OCI-LY1 (cell line): ENCODE data around the gene COA4.

Source experiments
- H2AFZ ChIP-seq: fragments of 200-600 bp; sonication (generic), shearing (Covaris generic); 2 replicates; pipeline ENCODE4 v1.6.0; 2014; ENCODE audit warnings: antibody characterized with exemption, mild to moderate bottlenecking, low read length
- H3F3A ChIP-seq: fragments of 200-600 bp; sonication (generic), shearing (Covaris generic); 2 replicates; pipeline ENCODE4 v1.6.0; 2014; ENCODE audit warnings: mild to moderate bottlenecking, antibody characterized with exemption, low read length, moderate library complexity; ENCODE audit not compliant: insufficient read depth
- H3K27ac ChIP-seq: fragments of 200-600 bp; sonication (generic); 2 replicates; pipeline ENCODE4 v1.5.1; 2014; ENCODE audit warnings: low read length, mixed run types, mild to moderate bottlenecking, low read depth; ENCODE audit not compliant: poor library complexity, severe bottlenecking
- H3K27me3 ChIP-seq: fragments of 200-600 bp; sonication (generic); 2 replicates; pipeline ENCODE4 v1.6.0; 2014; ENCODE audit warnings: antibody characterized with exemption, mild to moderate bottlenecking, low read length, moderate library complexity; ENCODE audit not compliant: insufficient read depth
- H3K36me3 ChIP-seq: fragments of 200-600 bp; sonication (generic); 2 replicates; pipeline ENCODE4 v1.6.1; 2014; ENCODE audit warnings: mild to moderate bottlenecking, antibody characterized with exemption, low read length, moderate library complexity, mixed read lengths; ENCODE audit not compliant: insufficient read depth
- H3K4me1 ChIP-seq: fragments of 200-600 bp; sonication (generic); 2 replicates; pipeline ENCODE4 v1.5.1; 2014; ENCODE audit warnings: mild to moderate bottlenecking, low read length, moderate library complexity; ENCODE audit not compliant: insufficient read depth, severe bottlenecking
- H3K4me2 ChIP-seq: fragments of 200-600 bp; sonication (generic), shearing (Covaris generic); 2 replicates; pipeline ENCODE4 v1.6.1; 2014; ENCODE audit warnings: low read length
- H3K4me3 ChIP-seq: fragments of 200-600 bp; sonication (generic); 2 replicates; pipeline ENCODE4 v1.5.1; 2014; ENCODE audit warnings: low read length, low read depth, mild to moderate bottlenecking, mixed read lengths; ENCODE audit not compliant: poor library complexity, severe bottlenecking
- H3K79me2 ChIP-seq: fragments of 200-600 bp; shearing (Covaris generic); 2 replicates; pipeline ENCODE4 v1.6.1; 2016; ENCODE audit warnings: mixed run types, low read length, mixed read lengths; ENCODE audit not compliant: insufficient read depth
- H3K9ac ChIP-seq: fragments of 200-600 bp; sonication (generic), shearing (Covaris generic); 2 replicates; pipeline ENCODE4 v1.6.1; 2014; ENCODE audit warnings: mild to moderate bottlenecking, low read length, mixed read lengths
- H3K9me2 ChIP-seq: fragments of 200-600 bp; sonication (generic), shearing (Covaris generic); 2 replicates; pipeline ENCODE4 v1.6.1; 2014; ENCODE audit warnings: low read depth, mild to moderate bottlenecking, low read length, mixed read lengths
- H3K9me3 ChIP-seq: fragments of 200-600 bp; shearing (Covaris generic); 2 replicates; pipeline ENCODE4 v1.6.1; 2014; ENCODE audit warnings: low read length, mixed read lengths
- H4K20me1 ChIP-seq: fragments of 200-600 bp; sonication (generic), shearing (Covaris generic); 2 replicates; pipeline ENCODE4 v1.6.0; 2016; ENCODE audit warnings: mild to moderate bottlenecking, low read length; ENCODE audit not compliant: insufficient read depth
- CTCF ChIP-seq: fragments of 200-600 bp; sonication (generic), shearing (Covaris generic); IDR thresholded peaks from 2 replicates; pipeline ENCODE4 v1.5.1; 2017; ENCODE audit warnings: mild to moderate bottlenecking, antibody characterized with exemption, low read length, moderate library complexity, mixed read lengths
- EZH2 ChIP-seq: fragments of 200-600 bp; sonication (generic), shearing (Covaris generic); IDR thresholded peaks from 2 replicates; pipeline ENCODE4 v1.8.0; 2017; ENCODE audit warnings: borderline replicate concordance, mixed run types, mild to moderate bottlenecking, antibody characterized with exemption, low read length, moderate library complexity, mixed read lengths

The COA4 gene

GRCh38 chr11:73856031-73856567 lies 20.5 kb downstream of the COA4 start:
- no peaks in the 10 kb centered on the region for H3K9me3 ChIP-seq
- H3K4me2 ChIP-seq: no peak overlapping the region
- H3K9me2 ChIP-seq: no peaks in the 10 kb centered on the region
- no peak for TF ChIP-seq EZH2
- no peak for TF ChIP-seq CTCF
- H4K20me1 ChIP-seq: no peaks in the 10 kb centered on the region
- no peaks in the 10 kb centered on the region for H3K4me1 ChIP-seq
- H3F3A ChIP-seq: no peaks in the 10 kb centered on the region
- no peak overlapping the region for H3K9ac ChIP-seq
- H3K27me3 ChIP-seq: no peaks in the 10 kb centered on the region
- no peak overlapping the region for H3K27ac ChIP-seq
- no peak overlapping the region for H2AFZ ChIP-seq
- H3K4me3 ChIP-seq: no peak overlapping the region
- H3K79me2 ChIP-seq: no peaks in the 10 kb centered on the region
- peaks cover 30% of the 10 kb centered on the region; the same call in 1 of the 2 replicates for H3K36me3 ChIP-seq

GRCh38 chr11:73854680-73855079 lies 22.0 kb downstream of the COA4 start:
- Histone ChIP-seq H3K9me3 (no peaks in the 10 kb centered on the region), H2AFZ (no peak overlapping the region), H3K36me3 (peaks cover 18% of the 10 kb centered on the region), H3K27ac (no peak overlapping the region), H3K9me2 (no peaks in the 10 kb centered on the region), H3K4me2 (no peak overlapping the region), H3F3A (no peaks in the 10 kb centered on the region), H3K4me1 (no peaks in the 10 kb centered on the region), H3K27me3 (no peaks in the 10 kb centered on the region), H3K4me3 (no peak overlapping the region), H3K79me2 (no peaks in the 10 kb centered on the region), H4K20me1 (no peaks in the 10 kb centered on the region), H3K9ac (no peak overlapping the region)
- no peak for TF ChIP-seq CTCF
- no peak for TF ChIP-seq EZH2

- Histone ChIP-seq H3K4me2 (no peak overlapping the region), H4K20me1 (no peaks in the 10 kb centered on the region), H3K27me3 (no peaks in the 10 kb centered on the region), H3K4me3 (no peak overlapping the region), H3K9ac (no peak overlapping the region), H3K9me2 (no peaks in the 10 kb centered on the region), H3K79me2 (no peaks in the 10 kb centered on the region), H3K9me3 (no peaks in the 10 kb centered on the region), H2AFZ (no peak overlapping the region), H3K36me3 (peaks cover 14% of the 10 kb centered on the region), H3K4me1 (no peaks in the 10 kb centered on the region), H3K27ac (no peak overlapping the region), H3F3A (no peaks in the 10 kb centered on the region)
- TF ChIP-seq CTCF (no peak), EZH2 (no peak)
Measured at GRCh38 chr11:73852049-73852448, 24.6 kb downstream of the COA4 start.
